HCT116 (cell line): ENCODE results near the gene C6orf62. TPM values are rescaled to one million over a fixed set of nuclear protein-coding genes. Genes with fewer than 3 reads are reported as not detected.
"Not testable (repeated sequence)": the region's sequence is repeated elsewhere in the genome, so short reads cannot be mapped to it uniquely, and the experiment has no call there.

ENCODE experiments used
- ATAC-seq: fragments of 200-7000 bp; cut with Tn5 transposase; 2 replicates; pipeline ENCODE4 v1.9.1; 2020; ENCODE audit warnings: mild to moderate bottlenecking, moderate library complexity
- BruUV-seq: library from RNA; stranded (reverse); fragments of 400-500 nt; replicated peaks from 2 replicates; lab custom pipeline; 2021; lab: Mats Ljungman, UMichigan
- CTCF ChIA-PET: fragments of 300-600 bp; sonication (Branson Sonifier 250); formaldehyde crosslinking; loops from one replicate; lab custom pipeline; 2021; ENCODE audit warnings: antibody characterized with exemption; lab: Charles Lee
- POLR2A ChIA-PET: fragments of 300-600, 350-600 bp; sonication (Branson Sonifier 250); formaldehyde crosslinking; loops from one replicate; lab custom pipeline; 2021; ENCODE audit warnings: antibody characterized with exemption; lab: Charles Lee
- RAD21 ChIA-PET, 2 experiments: fragments of 300-600 bp; sonication (Branson Sonifier 250); formaldehyde crosslinking; loops; one replicate each; lab custom pipeline; 2023; ENCODE audit warnings: low total read pairs in 2 of 2; ENCODE audit not compliant: uncharacterized antibody in 2 of 2, unreplicated experiment in 2 of 2, low non-redundant PET in 1 of 2; lab: Charles Lee
- DNase-seq: peaks from one replicate; pipeline ENCODE4 v3.0.0-alpha.2; 2010; ENCODE audit warnings: low read depth, low spot score
- H2AFZ ChIP-seq: fragments of 200-600 bp; shearing (Covaris generic), sonication (generic); 2 replicates; pipeline ENCODE4 v1.6.1; 2017; ENCODE audit warnings: low read depth, mixed run types, mixed read lengths, antibody characterized with exemption, low read length; ENCODE audit not compliant: poor library complexity, severe bottlenecking
- H3K27ac ChIP-seq: 2 replicates; pipeline ENCODE4 v1.5.1; 2012; ENCODE audit warnings: low read depth, low read length
- H3K27me3 ChIP-seq: fragments of 200-600 bp; sonication (generic); 2 replicates; pipeline ENCODE4 v1.6.1; 2016; ENCODE audit warnings: mixed run types, low read length, mixed read lengths; ENCODE audit not compliant: insufficient read depth
- H3K36me3 ChIP-seq, 2 experiments: fragments of 200-500 bp in 1 of 2; fragments of 200-600 bp in 1 of 2; sonication (Bioruptor generic) in 1 of 2; sonication (generic) in 1 of 2; 2 replicates each; pipeline versions ENCODE4 v1.5.1 to v1.6.1; 2014 to 2016; ENCODE audit warnings: low read length in 2 of 2, inconsistent platforms in 1 of 2, mixed read lengths in 1 of 2, mixed run types in 1 of 2; ENCODE audit not compliant: insufficient read depth in 2 of 2, control insufficient read depth in 1 of 2
- H3K4me1 ChIP-seq, 2 experiments: fragments of 200-600 bp in 1 of 2; sonication (generic) in 1 of 2; 2 replicates each; pipeline versions ENCODE4 v1.5.1 to v1.6.1; 2012 to 2017; ENCODE audit warnings: low read length in 2 of 2, inconsistent platforms in 1 of 2, mild to moderate bottlenecking in 1 of 2, mixed read lengths in 1 of 2, mixed run types in 1 of 2, moderate library complexity in 1 of 2; ENCODE audit not compliant: insufficient read depth in 2 of 2, control insufficient read depth in 1 of 2
- H3K4me2 ChIP-seq: fragments of 200-600 bp; sonication (generic); 2 replicates; pipeline ENCODE4 v1.6.1; 2017; ENCODE audit warnings: mixed run types, low read length, mixed read lengths
- H3K4me3 ChIP-seq, 2 experiments: fragments of 200-600 bp in 1 of 2; sonication (generic) in 1 of 2; replicated peaks in 1 of 2; 2 replicates each; pipeline ENCODE4 v1.5.1; 2011 to 2016; ENCODE audit warnings: low read length in 2 of 2, control low read depth in 1 of 2, low read depth in 1 of 2, mild to moderate bottlenecking in 1 of 2, mixed read lengths in 1 of 2, mixed run types in 1 of 2
- H3K79me2 ChIP-seq: fragments of 200-600 bp; sonication (generic); 2 replicates; pipeline ENCODE4 v1.6.1; 2017; ENCODE audit warnings: mild to moderate bottlenecking, mixed run types, low read length, moderate library complexity, mixed read lengths; ENCODE audit not compliant: insufficient read depth
- H3K9ac ChIP-seq: fragments of 200-600 bp; sonication (generic); 2 replicates; pipeline ENCODE4 v1.6.1; 2016; ENCODE audit warnings: low read length, mixed read lengths
- H3K9me2 ChIP-seq: fragments of 200-600 bp; sonication (generic), shearing (Covaris generic); 2 replicates; pipeline ENCODE4 v1.6.1; 2017; ENCODE audit warnings: mixed run types, mild to moderate bottlenecking, moderate library complexity; ENCODE audit not compliant: insufficient read depth
- H3K9me3 ChIP-seq, 2 experiments: fragments of 200-500 bp in 1 of 2; fragments of 200-600 bp in 1 of 2; sonication (Bioruptor generic) in 1 of 2; sonication (generic) in 1 of 2; 2 replicates each; pipeline ENCODE4 v1.6.1; 2014 to 2017; ENCODE audit warnings: low read length in 2 of 2, mixed read lengths in 2 of 2, inconsistent platforms in 1 of 2, low read depth in 1 of 2, mild to moderate bottlenecking in 1 of 2, mixed run types in 1 of 2, moderate library complexity in 1 of 2; ENCODE audit not compliant: control insufficient read depth in 1 of 2, insufficient read depth in 1 of 2
- H4K20me1 ChIP-seq: fragments of 200-600 bp; sonication (generic), shearing (Covaris generic); 2 replicates; pipeline ENCODE4 v1.6.1; 2017; ENCODE audit warnings: mixed run types, mild to moderate bottlenecking, moderate library complexity; ENCODE audit not compliant: insufficient read depth
- ATF3 ChIP-seq: IDR thresholded peaks from 2 replicates; pipeline ENCODE4 v1.6.1; 2012
- CBX3 ChIP-seq: IDR thresholded peaks from 2 replicates; pipeline ENCODE4 v1.6.1; 2012; ENCODE audit warnings: low read depth
- CEBPB ChIP-seq: IDR thresholded peaks from 2 replicates; pipeline ENCODE4 v1.6.1; 2012; ENCODE audit warnings: low read depth
- EGR1 ChIP-seq: IDR thresholded peaks from 2 replicates; pipeline ENCODE4 v1.6.1; 2012; ENCODE audit warnings: low read depth
- ELF1 ChIP-seq: IDR thresholded peaks from 2 replicates; pipeline ENCODE4 v1.6.1; 2012; ENCODE audit warnings: low read depth, borderline replicate concordance
- EZH2 ChIP-seq: fragments of 200-600 bp; sonication (generic); IDR thresholded peaks from 2 replicates; pipeline ENCODE4 v1.6.1; 2017; ENCODE audit warnings: antibody characterized with exemption, mixed run types
- EZH2phosphoT487 ChIP-seq: fragments of 200-600 bp; IDR thresholded peaks from 2 replicates; pipeline ENCODE4 v1.6.1; 2018; ENCODE audit warnings: antibody characterized with exemption, borderline replicate concordance
- FOSL1 ChIP-seq: IDR thresholded peaks from 2 replicates; pipeline ENCODE4 v1.6.1; 2012; ENCODE audit warnings: low read depth
- POLR2A ChIP-seq: IDR thresholded peaks from 2 replicates; pipeline ENCODE4 v1.7.0; 2011; ENCODE audit warnings: borderline replicate concordance; ENCODE audit not compliant: insufficient read depth, insufficient read length; ENCODE audit errors: extremely low read depth
- POLR2AphosphoS5 ChIP-seq: IDR thresholded peaks from 2 replicates; pipeline ENCODE4 v1.6.1; 2011; ENCODE audit warnings: mild to moderate bottlenecking, low read depth, low read length, moderate library complexity
- REST ChIP-seq: IDR thresholded peaks from 2 replicates; pipeline ENCODE4 v1.6.1; 2012; ENCODE audit warnings: low read depth
- SP1 ChIP-seq: IDR thresholded peaks from 2 replicates; pipeline ENCODE4 v1.6.1; 2012; ENCODE audit warnings: low read depth
- SRF ChIP-seq: IDR thresholded peaks from 2 replicates; pipeline ENCODE4 v1.6.1; 2012; ENCODE audit warnings: low read depth
- ZBTB33 ChIP-seq: IDR thresholded peaks from 2 replicates; pipeline ENCODE4 v1.6.1; 2011; ENCODE audit warnings: mild to moderate bottlenecking, low read length, moderate library complexity; ENCODE audit not compliant: insufficient replicate concordance; ENCODE audit errors: extremely low read depth
- intact Hi-C: fragments of 100-400 bp; cut with micrococcal nuclease; formaldehyde crosslinking; loops from 2 replicates; pipeline ENCODE4 v1.10.0; 2022
- total RNA-seq: library from RNA; stranded (reverse); gene quantifications from one replicate; pipeline ENCODE4 v1.2.1, GENCODE V29; 2021; ENCODE audit not compliant: unreplicated experiment

C6orf62 gene
- total RNA-seq, 1 experiment from 2014 or later: 103 TPM

GRCh38 chr6:24738741-24739140 lies 19.8 kb upstream of the C6orf62 start (continued):
- no peak for TF ChIP-seq ATF3
- no peak for TF ChIP-seq FOSL1
- no peak for TF ChIP-seq EZH2phosphoT487
- no peak for TF ChIP-seq SRF
- TF ChIP-seq POLR2AphosphoS5: no peak

- BruUV-seq, H2AFZ ChIP-seq, intact Hi-C loops, H3K79me2 ChIP-seq, H3K36me3 ChIP-seq, CTCF ChIA-PET, H3K9me2 ChIP-seq, H3K27me3 ChIP-seq, H3K4me1 ChIP-seq, H3K4me2 ChIP-seq, H4K20me1 ChIP-seq, H3K27ac ChIP-seq, ATAC-seq, DNase-seq, H3K9ac ChIP-seq, H3K4me3 ChIP-seq, H3K9me3 ChIP-seq, RAD21 ChIA-PET: not testable (repeated sequence)
- POLR2A ChIA-PET: interaction anchor here (1.7 kb wide), 1 partner anchor 9 kb away, joined by 5 read pairs; no protein-coding TSS in a partner anchor
These were observed 15.8 kb upstream of the C6orf62 start for GRCh38 chr6:24734710-24735109.

- Histone ChIP-seq H3K4me3 (no peak overlapping the region), H3K27me3 (no peaks in the 10 kb centered on the region), H3K27ac (no peak overlapping the region), H2AFZ (no peak overlapping the region), H3K9me2 (no peaks in the 10 kb centered on the region), H3K4me2 (no peak overlapping the region), H3K4me1 (no peaks in the 10 kb centered on the region), H3K9ac (no peak overlapping the region), H3K36me3 (no peaks in the 10 kb centered on the region), H4K20me1 (no peaks in the 10 kb centered on the region), H3K9me3 (peaks cover 0 to 4% of the 10 kb centered on the region in 2 experiments; a peak in 1 of 4 replicates), H3K79me2 (no peaks in the 10 kb centered on the region)
- ATAC-seq (no peak), DNase-seq (no peak)
- no peak for TF ChIP-seq ELF1
- no peak for TF ChIP-seq CEBPB
- no peak for TF ChIP-seq SP1
- TF ChIP-seq ZBTB33: no peak
- TF ChIP-seq EZH2: no peak
- TF ChIP-seq SRF: no peak
- TF ChIP-seq CBX3: no peak
- TF ChIP-seq EGR1: no peak
- TF ChIP-seq REST: no peak
- TF ChIP-seq POLR2A: no peak
- CTCF ChIA-PET: no interaction called here
- BruUV-seq: no TSS peak
- RAD21 ChIA-PET: no interaction called here
- intact Hi-C loops: no loop called here
- POLR2A ChIA-PET: interaction anchor here (1.7 kb wide), 1 partner anchor 9 kb away, joined by 5 read pairs; no protein-coding TSS in a partner anchor
These were observed 15.2 kb upstream of the C6orf62 start for GRCh38 chr6:24734166-24734565.
